GM18519 (cell line): ENCODE measurements around the gene CEP43.

Experiments used
- ATAC-seq: cut with Tn5 transposase; IDR thresholded peaks from one replicate; pipeline ENCODE4 v1.9.1; 2021; ENCODE audit warnings: mild to moderate bottlenecking, moderate library complexity; ENCODE audit not compliant: unreplicated experiment, low FRiP score

CEP43 gene

DNA sequence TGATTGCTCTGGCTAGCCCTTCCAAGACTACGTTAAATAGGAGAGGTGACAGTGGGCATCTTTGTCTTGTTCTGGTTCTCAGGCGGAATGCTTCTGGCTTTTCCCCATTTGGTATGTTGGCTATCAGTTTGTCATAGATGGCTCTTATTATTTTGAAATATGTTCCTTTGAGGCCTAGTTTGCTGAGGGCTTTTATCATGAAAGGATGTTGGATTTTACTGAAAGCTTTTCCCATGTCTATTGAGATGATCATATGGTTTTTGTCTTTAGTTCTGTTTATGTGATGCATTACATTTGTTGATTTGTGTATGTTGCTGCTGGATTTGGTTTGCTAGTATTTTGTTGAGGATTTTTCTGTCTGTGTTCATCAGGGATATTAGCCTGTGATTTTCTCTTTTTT lies 32.9 kb upstream of the CEP43 start:
- no peak for ATAC-seq

GRCh38 chr6:166969390-166970002 lies 29.7 kb upstream of the CEP43 start:
- ATAC-seq, result no peak

- ATAC-seq, result no peak
Observed at GRCh38 chr6:166970091-166970490, 29.1 kb upstream of the CEP43 start.

- no peak for ATAC-seq
Observed at GRCh38 chr6:166970776-166971175, 28.4 kb upstream of the CEP43 start.

GRCh38 chr6:166971271-166971670 lies 27.9 kb upstream of the CEP43 start:
- ATAC-seq, result no peak

DNA sequence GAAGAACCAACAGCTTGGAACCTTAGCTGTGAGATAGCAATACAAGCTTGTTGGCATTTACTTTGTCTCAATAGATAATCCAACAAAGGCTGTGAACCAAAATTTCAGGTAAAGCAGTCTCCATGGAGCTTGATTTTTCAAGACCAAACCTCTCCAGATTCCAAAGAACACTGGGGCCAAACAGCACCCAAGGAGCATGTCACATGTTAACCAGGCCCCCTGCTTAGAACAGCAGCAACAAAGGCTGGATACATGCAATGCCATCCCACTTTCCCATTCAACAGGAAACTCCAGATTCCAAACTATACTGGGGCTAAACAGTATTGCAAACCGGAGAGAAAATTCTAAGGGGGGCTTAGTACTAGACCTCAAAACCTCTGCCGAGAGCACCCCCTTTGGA lies 27.1 kb upstream of the CEP43 start:
- ATAC-seq, result no peak

GRCh38 chr6:166976636-166977035 lies 22.6 kb upstream of the CEP43 start:
- ATAC-seq, result no peak

DNA sequence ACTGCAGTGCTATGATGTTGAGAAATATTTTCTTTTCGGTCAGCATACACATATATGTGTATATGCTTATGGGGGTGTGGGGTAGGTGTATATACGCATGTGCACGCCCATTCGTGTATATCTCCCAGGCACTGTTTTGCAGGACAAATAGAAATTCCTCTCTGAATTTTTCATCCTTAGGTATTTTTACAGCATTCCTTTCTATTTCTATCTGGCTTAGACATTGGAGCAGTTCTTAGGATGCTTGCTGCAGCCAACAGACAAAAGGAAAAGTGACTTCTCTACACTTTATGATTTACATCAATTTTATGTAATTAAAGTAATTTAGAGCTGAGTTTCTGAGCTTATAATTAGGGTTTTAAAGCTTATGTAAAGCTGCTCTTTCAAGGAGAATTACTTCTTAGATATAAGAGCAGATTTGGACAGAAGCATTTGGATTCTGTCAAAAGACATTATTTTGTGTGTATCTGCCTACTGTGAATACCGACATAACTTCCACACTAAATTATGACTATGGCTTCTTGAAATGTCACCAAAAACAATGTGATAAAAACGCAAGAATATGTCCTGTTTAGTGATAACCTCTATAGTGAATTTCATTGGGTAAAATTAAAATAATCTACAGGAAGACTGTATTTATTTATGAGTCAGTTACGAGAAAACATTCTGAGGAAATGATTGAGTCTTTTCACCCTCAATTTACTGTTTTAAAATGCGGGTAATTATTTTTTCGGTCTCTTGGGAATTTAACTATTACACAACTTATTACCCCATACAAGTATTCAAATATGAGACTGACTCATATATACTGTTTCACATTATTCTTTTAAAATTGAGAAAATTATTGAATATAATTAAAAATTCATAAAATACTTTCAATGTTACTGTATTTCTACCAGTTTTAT lies 21.3 kb upstream of the CEP43 start:
- ATAC-seq, result no peak

DNA sequence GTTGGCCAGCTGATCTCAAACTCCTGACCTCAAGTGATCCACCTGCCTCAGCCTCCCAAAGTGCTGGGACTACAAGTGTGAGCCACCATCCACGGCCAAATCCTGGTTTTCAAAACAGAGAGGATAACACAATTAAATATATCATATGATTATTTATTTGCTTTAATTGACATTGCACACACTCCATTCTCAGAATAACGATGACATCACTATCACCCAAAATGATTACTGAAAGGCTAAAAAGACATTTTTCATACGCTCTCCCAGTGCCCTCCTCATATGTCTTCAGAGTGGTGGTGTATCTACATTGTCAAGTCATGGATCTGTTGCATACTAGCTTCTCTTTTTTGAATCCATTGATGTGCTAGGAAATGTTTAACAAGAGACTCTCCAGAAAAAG lies 18.5 kb upstream of the CEP43 start:
- no peak for ATAC-seq

DNA sequence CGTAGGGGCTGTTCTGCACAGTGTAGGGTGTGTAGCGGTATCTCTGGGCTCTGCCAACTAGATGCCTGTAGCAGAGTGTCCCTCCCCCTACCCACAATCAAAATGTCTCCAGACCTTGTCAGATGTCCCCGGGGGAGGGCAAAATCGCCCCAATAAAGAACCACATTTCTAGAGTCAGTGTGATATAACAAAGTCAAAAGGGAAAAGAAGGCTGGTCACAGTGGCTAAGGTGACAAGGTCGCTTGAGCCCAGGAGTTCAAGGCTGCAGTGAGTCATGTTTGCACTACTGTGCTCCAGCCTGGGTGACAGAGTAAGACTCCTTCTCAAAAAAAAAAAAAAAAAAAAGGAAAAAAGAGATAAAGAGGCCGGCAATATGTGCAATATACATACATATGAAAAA lies 11.7 kb upstream of the CEP43 start:
- ATAC-seq, result no peak

GRCh38 chr6:166987930-166988329 lies 11.3 kb upstream of the CEP43 start:
- ATAC-seq, result no peak

GRCh38 chr6:166988674-166989201 lies 10.5 kb upstream of the CEP43 start:
- no peak for ATAC-seq

DNA sequence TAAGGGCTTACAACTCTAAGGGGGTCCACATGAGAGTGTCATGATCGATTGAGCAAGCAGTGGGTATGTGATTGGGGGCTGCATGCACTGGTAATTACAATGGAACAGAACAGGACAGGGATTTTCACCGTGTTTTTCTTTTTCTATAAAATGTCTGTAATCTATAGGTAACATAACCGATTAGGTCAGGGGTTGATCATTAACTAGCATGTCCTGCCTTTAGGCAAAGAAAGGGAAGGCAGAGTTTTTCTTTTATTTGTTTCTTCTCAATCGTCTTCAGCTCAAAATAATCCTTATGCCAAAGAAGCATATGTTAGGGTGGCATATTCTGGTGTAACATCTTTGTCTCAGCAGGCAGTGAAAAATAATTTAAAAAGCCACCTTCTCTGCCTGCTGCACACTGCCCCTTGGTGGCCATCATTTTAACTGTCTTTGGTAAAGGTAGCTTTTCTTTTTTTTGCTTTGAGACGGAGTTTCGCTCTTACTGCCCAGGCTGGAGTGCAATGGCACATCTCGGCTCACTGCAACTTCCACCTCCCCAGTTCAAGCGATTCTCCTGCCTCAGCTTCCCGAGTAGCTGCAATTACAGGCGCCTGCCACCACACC lies 9.7 kb upstream of the CEP43 start:
- ATAC-seq, result peak; percentile 55

DNA sequence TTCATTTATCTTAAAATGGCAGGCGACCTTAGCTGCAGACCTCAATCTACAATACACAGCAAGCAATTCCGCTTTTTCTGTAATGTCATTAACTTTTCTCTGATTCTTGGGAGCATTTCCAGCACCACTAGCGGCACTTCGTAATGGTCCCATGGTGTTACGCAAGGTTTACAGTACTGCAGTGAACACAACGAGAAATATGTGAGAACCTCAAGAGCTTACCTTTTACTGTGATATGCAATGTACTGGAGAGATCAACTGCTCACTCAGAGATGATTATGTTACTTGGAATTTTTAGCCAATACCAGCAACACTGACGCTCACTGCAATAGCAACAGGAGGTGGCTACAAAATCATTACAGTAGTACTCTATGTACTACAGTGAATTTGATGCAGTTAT lies 2.8 kb upstream of the CEP43 start:
- ATAC-seq, result no peak

GRCh38 chr6:166997348-166997747 lies 1.8 kb upstream of the CEP43 start:
- no peak for ATAC-seq

DNA sequence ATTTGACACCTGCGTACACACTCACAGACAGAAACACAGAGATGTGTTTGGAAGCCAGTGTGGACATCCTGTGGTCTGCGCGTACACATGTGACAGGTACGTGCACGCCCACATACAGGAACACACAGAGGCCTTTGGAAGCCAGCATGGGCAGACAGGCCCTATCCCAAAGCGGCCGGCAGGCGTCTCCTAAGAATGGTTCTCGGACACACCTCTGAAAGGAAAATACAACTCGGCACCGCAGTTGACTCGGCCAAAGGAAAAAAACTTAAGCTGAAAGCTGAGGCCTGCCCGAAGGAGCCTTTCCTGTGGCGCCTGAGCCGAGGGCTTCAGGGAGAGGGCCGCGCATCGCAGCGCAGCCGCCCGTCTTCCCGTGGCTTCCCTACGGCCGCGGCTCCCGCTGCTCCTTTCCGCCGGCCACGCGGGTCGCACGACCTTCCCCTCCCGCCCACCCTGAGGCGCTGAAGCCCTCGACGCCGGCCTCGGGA lies 1.4 kb upstream of the CEP43 start:
- peak; percentile 23 for ATAC-seq

DNA sequence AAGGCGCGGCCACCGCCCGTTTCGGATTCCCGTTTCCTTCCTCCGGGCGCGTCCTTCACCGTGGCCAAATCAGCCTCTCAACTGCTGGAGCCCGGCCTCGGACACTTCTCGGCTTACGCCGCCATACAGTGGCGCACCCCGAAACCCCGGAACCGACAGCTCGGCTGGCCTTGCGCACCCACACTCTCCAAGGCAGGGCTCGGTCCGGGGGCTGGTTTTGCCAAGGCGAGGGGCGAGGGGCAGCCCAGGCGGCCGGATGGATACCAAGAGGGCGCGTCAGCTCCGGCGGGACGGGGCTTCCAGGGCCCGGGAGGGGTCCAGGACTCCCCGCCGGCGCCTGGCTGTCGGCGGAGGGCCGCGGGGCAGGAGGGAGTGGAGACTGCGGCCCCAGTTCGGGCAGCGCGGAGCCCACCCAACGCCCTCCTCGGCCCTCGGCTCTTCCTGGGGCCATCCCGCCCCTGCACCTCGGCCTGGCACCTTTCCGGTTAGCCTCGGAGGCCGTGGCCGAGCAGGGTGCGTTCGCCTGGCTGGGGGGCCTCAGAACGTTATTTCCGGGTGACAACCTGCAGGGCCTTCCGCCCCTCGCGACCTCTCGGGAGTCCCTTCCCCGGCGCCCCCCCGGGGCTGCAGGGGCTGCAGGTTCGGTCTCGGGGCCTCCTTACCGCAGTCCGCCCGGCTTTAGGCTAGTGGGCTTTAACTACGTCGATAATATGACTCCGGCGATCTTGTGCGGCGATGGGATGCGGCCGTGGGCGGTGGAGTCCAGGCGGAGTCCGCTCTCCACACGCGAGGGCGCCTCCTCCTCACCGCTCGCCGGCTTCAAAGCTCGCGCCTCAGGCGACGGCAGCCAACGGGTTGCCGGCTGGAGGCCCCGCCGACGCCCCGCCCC lies 697 bp upstream of the CEP43 start:
- ATAC-seq, result peak; percentile 1

GRCh38 chr6:166999884-167000253 lies 672 bp downstream of the CEP43 start:
- ATAC-seq, result no peak

GRCh38 chr6:167000759-167001158 lies 1.6 kb downstream of the CEP43 start:
- no peak for ATAC-seq
